ENCODE data around the gene GARS1.

DNA sequence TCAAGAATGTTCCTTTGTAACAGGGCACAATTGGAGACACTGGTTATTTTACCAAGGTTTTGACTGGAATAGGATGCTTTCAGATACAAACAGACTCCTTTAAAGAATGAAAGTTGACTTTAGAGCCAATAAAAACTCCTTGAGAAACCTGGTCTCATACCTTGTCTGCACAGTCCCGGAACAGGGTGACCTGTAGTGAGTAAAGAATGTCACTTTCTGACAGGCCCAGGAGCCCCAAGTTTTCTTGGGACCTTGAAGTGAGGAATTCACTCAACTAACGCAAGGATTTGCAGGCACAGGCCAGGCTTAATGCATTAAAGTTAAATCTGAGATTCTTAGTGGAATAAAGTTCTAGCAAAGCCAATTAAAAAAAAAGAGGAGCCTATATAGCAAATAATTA is 11.5 kb upstream of the GARS1 start:
- TF ChIP-seq, protein P1, sequence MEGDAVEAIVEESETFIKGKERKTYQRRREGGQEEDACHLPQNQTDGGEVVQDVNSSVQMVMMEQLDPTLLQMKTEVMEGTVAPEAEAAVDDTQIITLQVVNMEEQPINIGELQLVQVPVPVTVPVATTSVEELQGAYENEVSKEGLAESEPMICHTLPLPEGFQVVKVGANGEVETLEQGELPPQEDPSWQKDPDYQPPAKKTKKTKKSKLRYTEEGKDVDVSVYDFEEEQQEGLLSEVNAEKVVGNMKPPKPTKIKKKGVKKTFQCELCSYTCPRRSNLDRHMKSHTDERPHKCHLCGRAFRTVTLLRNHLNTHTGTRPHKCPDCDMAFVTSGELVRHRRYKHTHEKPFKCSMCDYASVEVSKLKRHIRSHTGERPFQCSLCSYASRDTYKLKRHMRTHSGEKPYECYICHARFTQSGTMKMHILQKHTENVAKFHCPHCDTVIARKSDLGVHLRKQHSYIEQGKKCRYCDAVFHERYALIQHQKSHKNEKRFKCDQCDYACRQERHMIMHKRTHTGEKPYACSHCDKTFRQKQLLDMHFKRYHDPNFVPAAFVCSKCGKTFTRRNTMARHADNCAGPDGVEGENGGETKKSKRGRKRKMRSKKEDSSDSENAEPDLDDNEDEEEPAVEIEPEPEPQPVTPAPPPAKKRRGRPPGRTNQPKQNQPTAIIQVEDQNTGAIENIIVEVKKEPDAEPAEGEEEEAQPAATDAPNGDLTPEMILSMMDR (IDR thresholded peaks at IDR 0.05) = no peak
- no peak for TF ChIP-seq POLR2A (IDR thresholded peaks at IDR 0.05; ENCODE audit: low read depth)
- no peak for TF ChIP-seq POLR2AphosphoS5 (IDR thresholded peaks at IDR 0.05)

Data from esophagus muscularis mucosa (tissue), 3 donors.